GM19455 (cell line): ENCODE measurements around the gene CXCL14.

Source experiments
- ATAC-seq: cut with Tn5 transposase; IDR thresholded peaks from one replicate; pipeline ENCODE4 v1.9.1; 2021; ENCODE audit not compliant: unreplicated experiment

Gene CXCL14

DNA sequence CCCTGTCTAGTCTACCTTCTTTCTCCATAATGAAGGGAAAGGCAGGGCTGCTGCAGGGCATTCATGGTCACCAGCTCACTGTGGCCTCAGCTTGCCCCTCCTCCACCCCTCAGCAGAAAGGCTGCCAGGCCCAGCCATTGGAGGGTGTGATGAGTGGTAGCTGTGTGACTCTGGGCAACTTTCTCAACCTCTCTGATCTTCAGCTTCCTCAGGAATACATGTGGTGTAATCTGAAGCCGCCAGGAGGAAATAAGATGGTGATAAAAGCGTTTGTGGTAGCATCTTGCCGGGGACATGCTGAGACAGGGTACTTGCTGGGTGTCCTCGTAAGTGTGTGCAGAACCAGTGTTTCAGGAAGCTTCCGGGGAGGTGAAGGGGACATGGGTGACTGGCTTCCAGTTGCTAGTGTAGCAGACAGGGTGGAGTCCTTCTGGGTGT, 9.8 kb downstream of the CXCL14 start:
- no peak for ATAC-seq

DNA sequence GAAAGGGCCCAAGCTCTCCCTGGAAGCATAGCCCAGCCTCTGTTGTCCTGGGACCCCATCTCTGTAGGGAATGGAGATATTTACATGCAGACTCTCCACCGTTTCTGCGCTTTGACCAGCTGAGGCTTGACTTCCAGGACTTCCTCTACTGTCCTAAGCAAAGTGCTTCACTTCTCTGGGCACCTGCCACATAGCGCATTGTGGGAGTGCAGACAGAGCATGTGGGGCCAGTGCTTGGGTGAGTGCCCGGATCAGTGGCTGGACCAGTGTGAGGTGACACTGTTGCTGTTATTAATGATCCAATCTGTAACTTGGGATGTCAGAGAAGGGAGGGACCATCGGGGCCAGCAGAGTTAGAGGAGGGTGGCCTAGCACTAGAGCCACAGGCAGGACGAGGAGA, 10.5 kb downstream of the CXCL14 start:
- no peak for ATAC-seq

DNA sequence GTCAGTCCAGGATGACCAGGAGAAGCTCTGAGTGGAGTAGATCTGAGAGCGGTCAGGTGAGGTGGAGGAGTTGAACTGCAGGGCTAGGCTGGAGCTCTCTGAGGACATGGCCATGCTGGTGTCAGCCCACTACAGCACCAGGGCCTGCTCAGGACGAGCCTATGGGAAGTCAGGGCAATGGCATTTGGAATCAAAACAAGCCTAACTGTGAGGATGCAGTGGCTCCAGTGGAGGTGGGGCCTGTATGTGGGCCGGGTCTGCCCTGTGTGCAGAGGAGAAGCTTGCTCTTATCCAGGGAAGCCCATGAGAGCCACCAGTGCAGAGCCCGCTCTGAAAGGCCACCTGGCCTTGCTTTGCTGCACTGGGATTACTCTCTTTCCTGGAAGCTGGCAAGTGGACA, 11.1 kb downstream of the CXCL14 start:
- no peak for ATAC-seq

DNA sequence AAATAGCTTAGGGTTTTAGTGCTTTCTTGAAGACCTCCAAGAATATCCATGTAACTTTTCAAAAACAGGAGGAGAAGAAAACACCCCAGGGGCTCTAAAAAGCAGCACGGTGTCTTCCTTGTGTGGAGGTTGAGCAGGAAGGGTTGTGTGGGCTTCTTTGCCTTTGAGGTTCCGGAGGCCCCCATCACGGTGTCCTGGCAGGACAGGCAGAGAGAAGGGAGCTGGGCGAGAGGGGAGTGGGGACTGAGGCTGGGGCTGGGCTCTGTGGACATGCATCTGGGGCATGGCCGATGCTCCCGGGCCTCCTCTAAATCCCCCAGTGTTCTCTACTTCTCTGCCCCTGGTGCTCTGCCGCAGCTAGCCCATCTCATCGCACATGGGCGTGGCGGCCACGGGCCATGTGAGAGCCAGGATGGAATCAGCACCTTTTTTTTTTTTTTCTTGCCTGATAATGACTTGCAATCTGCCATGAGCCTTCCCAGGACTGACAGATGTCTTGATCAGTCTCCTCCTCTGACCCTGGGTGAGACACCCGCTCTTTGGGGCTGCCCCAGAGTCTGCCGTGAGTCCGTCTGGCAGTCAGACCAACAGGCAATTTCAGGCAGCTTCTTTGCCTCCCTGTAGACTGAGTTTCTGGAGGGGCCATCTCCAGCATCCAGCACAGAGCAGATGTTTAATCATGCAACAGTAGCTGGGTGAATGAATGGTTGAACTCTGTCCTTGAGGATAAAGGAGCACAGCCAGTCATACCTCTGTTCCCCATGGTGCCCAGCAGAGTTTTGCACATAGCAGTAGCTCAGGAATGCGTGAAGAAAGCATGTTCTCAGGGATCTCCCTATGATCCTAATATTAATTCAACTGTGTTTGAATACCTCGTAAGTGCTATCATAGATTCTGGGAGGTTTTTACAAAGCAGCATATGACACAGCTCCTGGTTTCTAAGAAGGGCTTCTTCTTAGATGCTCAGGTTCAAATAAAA, 12.1 kb downstream of the CXCL14 start:
- no peak for ATAC-seq

DNA sequence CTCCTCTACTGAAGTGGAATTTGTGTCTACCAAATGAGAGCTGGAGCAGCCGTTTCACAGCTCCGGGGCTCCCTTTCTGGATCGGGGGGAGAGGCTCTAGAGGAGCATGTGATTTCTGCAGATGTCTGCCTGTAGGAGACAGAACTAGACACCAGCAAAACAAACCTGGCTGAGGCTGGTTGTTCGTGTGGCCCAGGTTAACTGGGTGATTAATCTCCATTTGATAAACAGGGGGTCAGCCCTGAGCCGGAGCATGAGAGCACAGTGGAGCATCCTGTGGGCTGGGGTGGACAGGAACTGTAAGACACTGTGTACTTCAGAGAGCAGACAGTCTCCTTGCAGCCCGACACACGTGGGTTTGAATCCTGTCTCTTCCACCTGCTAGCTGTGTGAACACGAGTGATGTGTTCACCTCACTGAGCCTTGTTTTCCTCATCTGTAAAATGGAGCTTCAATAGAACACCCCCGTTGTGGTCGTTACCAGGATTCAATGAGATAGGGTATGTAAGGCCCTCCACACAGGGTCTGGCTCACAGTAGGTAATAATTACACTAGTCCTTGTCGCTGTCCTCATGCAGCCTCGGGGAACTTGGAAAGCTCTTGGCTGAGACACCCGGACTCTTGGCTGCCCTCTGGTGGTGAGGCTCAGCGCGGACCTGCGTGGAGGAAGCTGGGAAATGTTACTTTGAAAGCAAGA, 12.9 kb downstream of the CXCL14 start:
- ATAC-seq, result no peak

DNA sequence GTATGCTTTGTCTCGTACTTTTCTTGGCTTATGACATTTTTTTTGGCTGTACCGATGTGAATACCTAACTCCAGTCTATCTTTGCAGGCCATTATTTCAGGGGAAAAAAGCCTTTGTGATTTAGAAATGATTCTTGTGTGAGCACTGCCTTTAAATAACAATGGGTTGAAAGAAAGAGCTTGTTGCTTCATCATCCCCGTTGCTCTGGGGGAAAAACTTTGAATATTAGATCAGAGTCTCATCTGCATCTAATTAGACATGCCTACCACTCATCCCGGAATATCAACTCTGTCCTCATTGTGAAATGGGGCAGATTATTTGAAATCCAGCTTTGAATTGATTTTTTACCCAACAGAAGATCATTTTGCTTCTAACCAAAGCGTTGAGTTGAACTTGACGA, 13.5 kb downstream of the CXCL14 start:
- no peak for ATAC-seq

DNA sequence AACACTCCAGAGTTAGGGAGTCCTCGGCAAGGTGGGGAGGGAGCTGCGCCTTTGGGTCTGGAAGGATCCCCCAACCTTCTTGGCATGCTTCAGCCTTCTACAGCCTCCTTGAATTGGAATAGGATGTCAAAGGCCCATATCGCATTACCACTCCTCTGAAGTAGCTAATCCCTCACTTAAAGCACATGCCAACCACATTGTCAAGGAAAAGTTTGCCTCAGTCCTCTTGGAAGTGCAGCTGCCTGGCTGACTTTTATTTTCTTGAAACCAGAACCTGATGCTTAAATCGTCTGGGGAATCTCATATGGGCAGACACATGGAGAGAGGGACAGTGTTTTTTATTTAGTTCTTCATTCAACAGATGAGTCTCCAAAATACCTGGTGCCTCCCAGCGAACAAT, 14.5 kb downstream of the CXCL14 start:
- no peak for ATAC-seq

DNA sequence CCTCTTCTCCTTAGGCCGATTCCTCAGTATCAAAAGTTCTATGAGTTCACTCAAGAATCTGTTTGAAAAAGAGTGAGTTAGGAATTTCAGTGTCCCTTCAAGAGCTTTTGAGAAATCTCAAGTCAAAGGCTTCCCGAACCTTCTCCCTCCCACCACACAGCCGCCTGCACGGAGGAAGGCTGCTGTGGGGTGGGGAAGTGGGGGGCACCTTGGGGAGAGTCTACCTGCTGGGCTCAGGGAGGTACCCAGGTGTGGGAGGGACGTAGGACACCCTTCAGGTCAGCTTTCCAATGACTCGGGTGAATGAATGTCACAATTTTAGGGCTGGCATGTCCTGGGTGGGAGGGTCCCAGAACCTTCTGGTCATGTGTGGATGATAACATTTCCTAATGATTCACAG, 17.5 kb downstream of the CXCL14 start:
- no peak for ATAC-seq

DNA sequence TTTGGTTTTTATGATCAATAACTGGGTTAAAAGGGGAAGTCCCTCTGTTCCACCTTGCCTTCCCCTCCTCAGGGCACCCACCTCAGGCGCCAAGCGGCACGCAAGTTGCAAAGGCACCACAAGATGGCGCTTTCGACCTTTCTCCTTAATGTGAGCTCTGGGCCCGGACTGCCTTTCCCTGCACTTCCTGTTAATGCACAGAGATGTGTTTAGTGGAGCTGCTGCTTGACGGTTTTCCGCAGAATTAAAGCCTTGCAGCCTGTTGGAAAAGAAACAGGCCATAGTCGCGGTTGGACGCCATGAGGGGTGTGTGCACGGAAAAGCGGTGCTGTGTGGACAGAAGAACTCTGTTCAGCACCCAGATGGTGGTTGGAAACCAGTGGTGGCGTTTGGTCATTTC, 17.9 kb downstream of the CXCL14 start:
- peak; percentile 88 for ATAC-seq

DNA sequence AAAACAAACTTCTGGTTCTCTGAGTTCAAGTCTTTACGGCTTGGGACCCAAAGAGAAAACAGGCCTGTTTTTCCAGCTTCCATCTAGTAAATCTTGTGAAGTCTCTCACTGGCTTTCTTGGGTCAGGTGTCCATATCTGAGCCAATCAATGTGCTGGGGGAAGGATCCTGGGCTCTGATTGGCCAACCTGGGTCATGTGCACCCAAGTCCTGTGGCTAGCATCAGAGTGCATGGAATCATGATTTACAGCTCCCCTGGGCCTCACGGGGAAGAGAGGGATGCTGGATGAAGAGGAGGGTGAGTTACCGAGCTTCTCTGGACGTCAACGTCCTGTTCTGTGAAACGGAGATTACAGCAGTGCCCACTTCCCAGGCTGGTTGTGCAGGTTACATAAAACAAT, 19.4 kb downstream of the CXCL14 start:
- ATAC-seq, result no peak

DNA sequence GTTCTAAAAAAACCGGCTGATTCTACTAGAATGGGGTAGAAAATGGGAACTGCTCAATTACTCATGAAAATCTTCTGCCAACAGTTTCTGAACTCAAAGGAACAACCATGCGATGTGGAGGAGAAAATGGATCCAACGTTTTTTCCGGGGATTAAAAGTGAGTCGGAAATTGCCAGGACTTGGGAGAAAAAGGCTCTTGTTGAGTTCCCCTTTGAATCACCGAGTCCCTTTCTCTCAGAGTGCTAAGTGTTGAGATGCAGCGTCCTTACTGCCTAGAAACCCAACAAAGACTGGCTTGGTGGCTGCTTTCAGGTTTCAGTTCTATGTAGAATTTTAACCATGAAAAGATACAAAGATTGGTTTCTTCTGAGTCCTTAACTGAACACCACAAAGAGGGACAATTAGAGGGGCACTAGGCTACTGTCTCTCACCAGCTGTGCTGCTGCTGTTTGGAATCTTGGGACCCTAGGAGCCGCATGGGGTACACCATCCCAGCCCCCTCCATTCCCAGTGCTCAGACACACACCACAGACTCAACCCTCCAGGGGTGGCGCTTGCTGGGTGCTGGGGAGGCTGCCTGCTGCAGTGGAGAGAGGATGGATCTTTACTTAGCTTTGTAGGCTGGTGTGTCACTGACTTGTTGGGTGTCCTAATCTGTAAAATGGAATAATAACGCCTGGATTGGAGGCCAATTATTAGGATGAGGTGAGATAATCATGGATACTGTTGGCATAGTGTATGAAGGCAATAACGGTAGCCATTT, 21.5 kb downstream of the CXCL14 start:
- ATAC-seq, result no peak

DNA sequence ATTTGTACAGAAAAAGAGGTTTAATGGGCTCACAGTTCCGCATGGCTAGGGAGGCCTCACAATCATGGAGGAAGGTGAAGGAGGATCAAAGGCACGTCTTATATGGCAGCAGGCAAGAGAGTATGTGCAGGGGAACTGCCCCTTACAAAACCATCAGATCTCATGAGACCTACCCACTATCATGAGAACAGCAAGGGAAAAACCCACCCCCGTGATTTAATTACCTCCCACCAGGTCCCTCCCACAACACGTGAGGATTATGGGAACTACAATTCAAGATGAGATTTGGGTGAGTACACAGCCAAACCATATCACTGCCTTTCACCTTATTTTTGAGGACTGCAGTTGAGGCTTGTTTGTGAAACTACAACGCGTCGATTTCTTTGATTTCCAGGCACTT, 22.2 kb downstream of the CXCL14 start:
- ATAC-seq, result no peak

DNA sequence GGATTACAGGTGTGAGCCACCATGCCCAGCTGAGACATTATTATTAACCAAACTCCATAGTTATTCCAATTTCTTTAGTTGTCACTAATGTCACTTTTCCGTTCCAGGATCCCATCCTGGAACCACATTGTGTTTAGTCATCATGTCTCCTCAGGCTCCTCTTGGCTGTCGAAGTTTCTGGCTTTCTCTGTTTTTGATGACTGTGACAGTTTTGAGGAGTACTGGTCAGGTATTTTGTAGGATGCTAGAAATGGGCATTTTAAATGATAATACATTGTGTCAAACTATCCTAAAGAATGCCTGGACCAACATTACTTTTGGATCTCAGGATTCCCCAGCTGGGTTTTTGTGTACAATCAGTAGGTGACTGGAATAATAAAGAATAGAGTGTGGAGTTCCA, 23.3 kb downstream of the CXCL14 start:
- no peak for ATAC-seq

DNA sequence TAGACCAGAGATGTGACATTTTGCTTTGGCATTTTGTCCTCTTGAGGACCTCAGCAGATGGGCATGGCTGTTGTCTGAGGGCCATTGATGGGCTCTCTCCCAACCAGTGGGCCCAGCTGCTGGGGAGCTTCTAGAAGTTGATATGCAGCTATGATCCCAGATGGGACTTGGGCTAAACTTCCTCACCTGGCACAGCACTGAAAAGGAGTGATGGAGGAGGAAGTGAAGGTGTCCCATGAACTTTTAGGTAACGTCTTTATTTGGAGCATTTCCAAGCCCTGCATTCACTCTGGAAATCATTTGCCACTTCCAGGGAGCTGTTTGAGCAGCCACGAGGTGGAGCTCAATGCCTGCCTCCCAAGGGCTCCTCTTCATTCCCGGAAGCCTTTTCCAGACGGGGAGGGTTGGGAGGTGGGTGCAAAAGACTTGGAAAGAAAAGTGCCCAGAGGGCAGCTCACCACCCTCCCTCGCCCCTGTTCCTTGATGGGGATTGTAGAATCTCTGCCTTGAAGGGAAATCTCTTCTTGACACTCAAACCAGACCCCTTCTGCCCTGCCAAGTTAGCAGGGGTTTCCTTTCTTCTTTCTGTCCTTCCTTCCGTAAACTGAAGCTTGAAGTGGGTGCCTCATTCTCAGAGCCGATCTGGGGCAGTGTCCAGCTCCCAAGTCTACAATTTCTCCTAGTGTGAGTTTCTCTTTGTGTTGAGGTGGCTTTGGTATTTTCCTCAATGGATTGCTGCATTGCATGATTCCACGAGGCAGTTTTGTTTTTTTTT, 24.9 kb downstream of the CXCL14 start:
- no peak for ATAC-seq

DNA sequence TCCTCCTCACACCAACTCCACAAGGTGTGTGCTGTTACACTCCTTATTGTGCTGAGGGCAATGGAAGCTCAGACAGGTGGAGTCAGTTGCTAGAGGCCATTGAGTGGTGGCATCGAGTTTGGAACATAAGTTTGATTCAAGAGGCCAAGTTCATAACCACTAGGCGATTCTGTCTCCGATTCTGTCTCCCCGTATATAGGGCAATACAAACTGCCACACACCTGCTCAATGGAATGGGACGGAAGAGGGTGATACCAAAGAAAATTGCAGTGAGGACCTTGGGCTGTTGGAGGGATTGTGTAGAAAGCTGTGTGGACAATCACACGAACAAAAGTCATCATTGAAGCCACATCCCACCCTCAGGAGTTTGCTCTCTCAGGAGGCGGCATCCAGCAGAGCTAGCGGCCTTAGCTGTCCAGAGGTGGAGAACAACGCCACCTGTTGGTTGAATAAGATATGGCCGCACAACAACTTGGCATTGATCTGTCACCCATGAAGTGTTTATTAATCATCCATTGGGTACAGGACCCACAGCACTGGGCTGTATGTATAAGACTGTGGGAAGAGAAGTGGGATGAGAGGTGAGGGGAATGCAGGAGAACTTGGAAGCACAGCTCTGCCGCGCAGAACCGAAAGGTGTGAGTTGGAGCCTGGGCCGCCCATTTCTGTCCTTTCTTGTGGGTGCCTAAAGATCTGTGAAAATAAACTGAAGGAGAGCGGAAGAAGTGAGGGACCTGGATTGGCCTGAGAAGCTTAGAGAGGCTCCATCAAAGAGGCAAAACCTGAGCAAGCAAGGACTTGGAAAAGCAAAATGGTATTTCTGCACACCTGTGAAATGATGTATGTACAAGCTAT, 27.0 kb downstream of the CXCL14 start:
- ATAC-seq, result no peak

DNA sequence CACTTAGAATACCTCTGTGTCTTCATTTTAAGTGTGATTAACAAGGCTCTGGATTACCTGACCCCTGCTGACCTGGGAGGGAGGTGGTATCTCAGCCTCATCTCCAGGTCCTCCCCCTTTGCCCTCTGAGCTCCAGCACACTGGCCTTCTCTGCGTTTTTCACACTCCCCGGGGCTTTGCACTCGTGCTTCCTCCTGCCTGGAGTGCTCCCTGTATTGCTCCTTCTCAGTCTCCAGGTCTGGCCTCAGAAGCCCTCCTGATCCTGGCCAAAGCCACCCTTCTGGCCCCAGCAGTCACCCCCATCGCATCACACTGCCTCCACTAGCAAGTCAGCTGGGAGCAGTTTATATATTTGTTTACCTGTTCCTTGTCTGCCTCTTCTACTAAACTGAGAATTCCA, 29.4 kb downstream of the CXCL14 start:
- no peak for ATAC-seq

DNA sequence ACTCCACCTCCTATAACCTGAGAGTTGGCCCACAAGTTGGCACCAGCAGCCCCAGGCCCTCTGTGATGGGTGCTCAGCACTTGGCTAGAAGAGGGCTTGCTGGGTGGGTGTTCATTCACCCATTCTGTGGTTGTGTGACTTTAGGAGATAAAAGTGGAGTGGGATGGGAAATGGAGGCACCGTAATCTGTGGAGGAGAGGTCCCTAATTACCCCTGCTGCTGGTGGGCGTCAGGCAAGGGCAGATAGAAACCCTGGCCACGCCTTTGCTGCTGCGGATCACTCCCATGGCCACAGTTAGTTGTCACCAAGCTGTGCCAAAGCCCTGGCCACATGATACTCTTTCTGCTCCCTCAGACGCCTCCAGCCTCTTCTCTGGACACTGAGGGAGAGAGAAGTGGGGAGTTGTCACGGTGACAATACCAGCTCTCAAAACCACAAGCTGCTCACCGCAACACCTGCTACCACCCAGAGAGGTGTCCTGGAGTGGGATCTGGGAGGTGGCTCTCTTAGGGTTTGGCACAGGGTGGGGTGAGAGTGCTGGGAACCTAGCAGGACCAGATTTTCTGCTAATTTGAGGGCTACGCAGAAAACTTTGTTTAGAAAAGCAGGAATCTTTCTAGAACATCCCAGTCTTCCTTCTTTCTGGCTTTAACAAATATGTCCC, 31.1 kb downstream of the CXCL14 start:
- ATAC-seq, result no peak

DNA sequence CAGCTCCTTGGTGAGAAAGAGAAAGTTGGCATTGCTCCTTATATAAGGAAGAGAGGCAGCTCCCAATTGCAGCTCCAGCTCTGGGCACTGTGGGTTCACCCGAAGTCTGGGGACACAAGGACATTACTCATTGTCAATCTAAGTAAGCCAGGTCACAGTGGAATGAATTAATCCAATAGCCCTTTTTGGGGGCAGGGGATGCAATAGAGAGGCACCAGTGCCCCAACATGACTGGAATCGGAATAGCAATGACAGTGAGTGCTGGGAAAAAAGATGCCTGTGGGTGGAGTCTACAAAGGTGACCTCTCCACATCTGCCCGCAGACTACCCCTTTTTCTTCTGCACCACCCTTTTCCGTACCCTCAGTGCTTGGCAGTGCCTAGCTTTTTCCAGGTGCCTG, 31.9 kb downstream of the CXCL14 start:
- ATAC-seq, result no peak

DNA sequence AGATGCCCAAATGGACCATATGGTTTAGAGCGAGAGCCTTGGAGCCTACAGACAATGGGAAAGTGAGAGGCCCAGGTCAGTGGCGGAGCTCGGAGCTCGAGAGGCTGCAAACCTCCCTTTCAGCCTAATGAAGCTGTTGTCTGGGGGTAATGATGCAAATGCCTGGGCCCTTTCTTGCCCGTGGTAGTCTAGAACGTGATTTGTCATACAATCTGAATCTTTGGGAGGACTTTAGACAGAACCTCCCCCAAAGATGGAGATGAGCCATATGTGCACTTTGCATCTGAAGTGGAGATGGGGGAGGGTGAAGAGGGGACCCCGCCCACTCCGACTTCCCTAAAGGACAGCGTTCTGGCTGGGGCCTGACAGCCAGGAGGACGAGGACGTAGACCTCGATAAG, 32.7 kb downstream of the CXCL14 start:
- ATAC-seq, result no peak
